Activated naive CD4-positive, alpha-beta T cell treated with anti-CD3 and anti-CD28 coated beads for 36 hours (primary cell): ENCODE results near the gene NOVA2. TPM values are rescaled to one million over a fixed set of nuclear protein-coding genes. Genes with fewer than 3 reads are reported as not detected.

Experiments used
- CTCF ChIA-PET: fragments of 350-600 bp; sonication (Branson Sonifier 250); formaldehyde crosslinking; loops from one replicate; lab custom pipeline; 2021; ENCODE audit warnings: antibody characterized with exemption; lab: Charles Lee
- DNase-seq: peaks from one replicate; pipeline ENCODE4 v3.0.0-alpha.2; 2020
- H3K27ac Mint-ChIP-seq: one replicate; pipeline ENCODE4 v1.8.0; 2021; ENCODE audit warnings: mild to moderate bottlenecking, mixed read lengths
- H3K27me3 Mint-ChIP-seq: one replicate; pipeline ENCODE4 v1.8.0; 2021; ENCODE audit warnings: low read depth, mixed read lengths
- H3K36me3 Mint-ChIP-seq: one replicate; pipeline ENCODE4 v1.8.0; 2021; ENCODE audit warnings: low read depth, mixed read lengths
- H3K4me1 Mint-ChIP-seq: one replicate; pipeline ENCODE4 v1.8.0; 2021; ENCODE audit warnings: low read depth, mixed read lengths
- H3K4me3 Mint-ChIP-seq: one replicate; pipeline ENCODE4 v1.8.0; 2021; ENCODE audit warnings: mild to moderate bottlenecking, moderate library complexity, mixed read lengths
- H3K9me3 Mint-ChIP-seq: one replicate; pipeline ENCODE4 v1.8.0; 2021; ENCODE audit warnings: mixed read lengths
- intact Hi-C: fragments of 100-400 bp; cut with micrococcal nuclease; formaldehyde crosslinking; loops from one replicate; pipeline ENCODE4 v1.15.1; 2023
- total RNA-seq, 2 experiments: library from RNA; stranded (reverse); gene quantifications; one replicate each; pipeline ENCODE4 v1.2.3, GENCODE V29; 2021

NOVA2 gene
- total RNA-seq, 2 experiments from 2014 or later = not detected

DNA sequence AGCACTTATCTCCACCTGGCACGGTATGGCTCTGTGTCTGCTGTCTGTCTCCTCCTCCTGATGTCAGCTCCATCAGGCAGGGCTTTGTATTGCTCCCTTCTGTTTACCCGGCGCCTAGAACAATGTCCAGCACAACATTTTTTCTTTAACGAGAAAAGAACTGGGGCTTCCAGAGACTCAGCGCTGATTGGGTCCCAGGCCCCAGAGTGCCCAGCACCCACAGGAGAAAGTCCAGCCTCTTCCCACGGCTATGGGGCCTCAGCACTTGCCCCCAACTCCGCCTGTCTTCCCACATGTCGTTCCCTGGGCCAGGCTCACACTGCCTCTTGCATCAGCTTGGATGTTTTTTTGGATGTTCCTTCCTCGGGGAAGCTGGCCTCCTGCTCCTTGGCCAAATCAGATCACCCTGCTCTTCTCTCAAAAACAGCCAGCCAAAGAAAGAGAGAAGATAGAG, 78.1 kb downstream of the NOVA2 start:
- no peaks in the 10 kb centered on the region for H3K27me3 Mint-ChIP-seq
- CTCF ChIA-PET = interaction anchor here (1.0 to 1.6 kb wide), 2 partner anchors 9 to 13 kb away, joined by 3 to 4 read pairs; partner anchors contain the start of gene IRF2BP1
- no peak for DNase-seq
- H3K4me3 Mint-ChIP-seq = no peak overlapping the region
- H3K9me3 Mint-ChIP-seq = no peaks in the 10 kb centered on the region
- no peak overlapping the region for H3K27ac Mint-ChIP-seq
- peaks cover 7% of the 10 kb centered on the region for H3K36me3 Mint-ChIP-seq
- H3K4me1 Mint-ChIP-seq = peaks cover 3% of the 10 kb centered on the region
- intact Hi-C loops = no loop called here

DNA sequence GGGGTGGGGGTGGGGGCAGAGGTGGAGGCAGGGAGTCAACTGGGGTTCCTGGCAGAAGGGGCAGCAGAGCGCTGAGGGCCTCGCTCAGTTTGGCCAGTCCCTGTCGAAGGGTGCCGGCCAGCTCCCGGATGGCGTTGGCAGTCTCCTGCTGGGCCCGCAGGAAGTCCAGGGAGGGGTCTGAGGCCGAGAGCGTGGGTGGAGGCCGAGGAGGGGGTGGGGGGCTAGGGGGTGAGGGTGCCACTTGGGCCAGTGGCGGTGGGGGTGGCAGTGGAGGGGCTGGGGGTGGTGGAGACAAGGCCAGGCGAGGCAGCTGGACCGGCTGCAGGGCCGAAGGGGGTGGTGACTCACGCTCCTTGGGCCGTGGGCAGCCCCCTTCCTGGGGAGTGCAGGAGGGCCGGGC, 82.8 kb downstream of the NOVA2 start:
- CTCF ChIA-PET = no interaction called here
- intact Hi-C loops = no loop called here
- Mint-ChIP-seq H3K27ac (no peak overlapping the region), H3K4me1 (peaks cover 6% of the 10 kb centered on the region), H3K9me3 (no peaks in the 10 kb centered on the region), H3K27me3 (no peaks in the 10 kb centered on the region), H3K36me3 (peaks cover 8% of the 10 kb centered on the region), H3K4me3 (no peak overlapping the region)
- DNase-seq = no peak

- H3K27ac Mint-ChIP-seq = no peak overlapping the region
Observed at GRCh38 chr19:45889210-45889885, 84.3 kb downstream of the NOVA2 start.

DNA sequence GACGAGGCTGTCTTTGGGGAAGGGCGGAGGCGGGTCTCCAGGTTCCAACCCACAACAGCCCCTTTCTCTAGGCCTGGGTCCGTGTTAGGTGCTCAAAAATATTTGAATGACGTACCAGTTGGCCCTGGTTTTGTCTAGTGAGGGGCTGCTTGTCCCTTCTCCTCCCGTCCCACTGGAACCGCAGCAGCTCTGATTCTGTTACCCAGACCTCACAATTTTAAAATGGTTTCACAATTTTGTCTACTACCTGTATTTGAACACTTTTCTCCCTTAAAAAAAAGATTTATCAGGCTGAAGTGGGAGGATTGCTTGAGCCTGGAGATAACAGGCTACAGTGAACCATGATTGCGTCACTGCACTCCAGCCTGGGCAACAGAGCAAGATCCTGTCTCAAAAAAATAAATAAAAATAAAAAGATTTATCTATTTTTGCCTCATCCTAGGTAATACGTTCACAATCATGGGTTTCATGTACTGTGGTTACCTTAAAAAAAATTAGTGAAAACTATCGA, 86.4 kb downstream of the NOVA2 start:
- peaks cover 9% of the 10 kb centered on the region for H3K36me3 Mint-ChIP-seq
- peak overlapping the region; percentile 95 for H3K27ac Mint-ChIP-seq
- H3K4me3 Mint-ChIP-seq = peak overlapping the region; percentile 94
- no peak for DNase-seq
- H3K4me1 Mint-ChIP-seq = peaks cover 21% of the 10 kb centered on the region
- no peaks in the 10 kb centered on the region for H3K27me3 Mint-ChIP-seq
- CTCF ChIA-PET = interaction anchor here (1.1 to 1.6 kb wide), 3 partner anchors 8 to 71 kb away, joined by 3 to 4 read pairs (median 4); partner anchors contain the start of gene MYPOP
- no peaks in the 10 kb centered on the region for H3K9me3 Mint-ChIP-seq
- intact Hi-C loops = loop anchor here (10.0 kb wide), 1 partner anchor 458 kb away; the partner anchor contains the start of gene PPP5C

More at GRCh38 chr19:45889210-45889885, 84.3 kb downstream of the NOVA2 start:
- Mint-ChIP-seq H3K4me1 (peaks cover 10% of the 10 kb centered on the region), H3K4me3 (no peak overlapping the region), H3K9me3 (no peaks in the 10 kb centered on the region), H3K27me3 (no peaks in the 10 kb centered on the region), H3K36me3 (peaks cover 5% of the 10 kb centered on the region)
- intact Hi-C loops = loop anchor here (10.0 kb wide), 1 partner anchor 455 kb away; the partner anchor contains the start of gene PPP5C
- CTCF ChIA-PET = no interaction called here
- DNase-seq = no peak

GRCh38 chr19:45886427-45887199, 87.1 kb downstream of the NOVA2 start:
- H3K36me3 Mint-ChIP-seq = peaks cover 9% of the 10 kb centered on the region
- no peaks in the 10 kb centered on the region for H3K27me3 Mint-ChIP-seq
- H3K27ac Mint-ChIP-seq = peak overlapping the region; percentile 95
- CTCF ChIA-PET = interaction anchor here (1.0 to 6.4 kb wide), 5 partner anchors 9 to 70 kb away, joined by 3 to 84 read pairs (median 4); partner anchors contain the start of genes FOXA3, MYPOP and SYMPK
- peak; percentile 98 for DNase-seq
- H3K9me3 Mint-ChIP-seq = no peaks in the 10 kb centered on the region
- H3K4me3 Mint-ChIP-seq = peak overlapping the region; percentile 94
- intact Hi-C loops = loop anchor here (1.0 to 10.0 kb wide), 10 partner anchors 16 to 458 kb away; partner anchors contain the start of genes CCDC61, FBXO46, MYPOP and PPP5C
- H3K4me1 Mint-ChIP-seq = peaks cover 25% of the 10 kb centered on the region

DNA sequence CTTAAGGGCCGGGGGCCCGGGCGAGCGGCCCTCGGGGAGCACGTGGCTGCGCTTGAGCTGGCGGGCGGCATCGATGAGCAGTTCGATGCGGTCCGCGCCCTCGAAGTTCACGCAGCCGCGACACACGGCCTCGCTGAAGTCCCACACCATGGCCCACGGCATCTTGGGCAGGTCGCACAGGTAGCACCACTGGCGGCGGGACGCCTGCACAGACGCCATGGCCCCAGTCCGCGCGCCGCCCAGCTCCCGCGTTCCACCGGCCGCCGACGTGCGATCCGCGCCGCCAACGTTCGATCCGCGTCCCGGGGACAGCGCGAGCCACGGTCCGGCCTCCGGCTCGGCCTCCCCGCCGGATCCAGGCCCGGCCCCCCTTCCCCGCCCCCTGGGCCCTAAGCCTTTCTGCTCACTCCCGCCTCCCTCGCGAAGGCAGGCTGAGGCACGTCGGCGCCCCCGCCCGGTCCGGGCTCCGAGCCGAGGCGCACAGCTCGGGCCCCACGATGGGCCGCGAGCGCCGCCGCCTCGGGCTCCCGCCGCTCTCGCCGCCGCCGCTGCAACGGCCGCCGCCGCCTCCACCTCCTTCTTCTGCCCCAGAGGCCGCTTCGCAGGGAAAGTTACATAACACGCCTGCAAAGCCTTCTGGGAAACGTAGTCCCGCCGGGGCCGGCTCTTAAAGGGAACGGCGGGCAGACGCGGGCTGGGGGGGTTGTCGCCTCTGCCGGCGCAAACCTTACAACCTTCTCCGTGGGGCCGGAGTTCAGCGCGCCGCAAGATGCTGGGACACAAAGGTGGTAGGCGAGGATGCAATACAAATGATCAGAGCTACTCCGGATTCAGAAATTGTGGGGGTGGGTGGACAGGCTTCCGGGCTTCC, 87.9 kb downstream of the NOVA2 start, which contains the start of gene IRF2BP1:
TSS of gene IRF2BP1 (minus strand) at position 586 of the 871 bp plus-strand sequence. CDS start at position 219, 367 bp downstream.
- Mint-ChIP-seq H3K4me3 (peak within 1 kb of the TSS; percentile 94), H3K9me3 (no peaks in the 10 kb centered on the region), H3K27me3 (no peaks in the 10 kb centered on the region), H3K36me3 (peaks cover 9% of the 10 kb centered on the region), H3K4me1 (peaks cover 32% of the 10 kb centered on the region), H3K27ac (peak within 1 kb of the TSS; percentile 95)
- CTCF ChIA-PET = interaction anchor here (1.0 to 6.4 kb wide), 6 partner anchors 10 to 69 kb away, joined by 3 to 84 read pairs (median 4); partner anchors contain the start of genes FOXA3, MYPOP and SYMPK
- intact Hi-C loops = loop anchor here (1.0 to 10.0 kb wide), 10 partner anchors 17 to 459 kb away; partner anchors contain the start of genes CCDC61, FBXO46, MYPOP and PPP5C
- DNase-seq = peak; percentile 94

GRCh38 chr19:45884682-45885555, 88.7 kb downstream of the NOVA2 start:
- intact Hi-C loops = loop anchor here (10.0 kb wide), 1 partner anchor 460 kb away; the partner anchor contains the start of gene PPP5C

DNA sequence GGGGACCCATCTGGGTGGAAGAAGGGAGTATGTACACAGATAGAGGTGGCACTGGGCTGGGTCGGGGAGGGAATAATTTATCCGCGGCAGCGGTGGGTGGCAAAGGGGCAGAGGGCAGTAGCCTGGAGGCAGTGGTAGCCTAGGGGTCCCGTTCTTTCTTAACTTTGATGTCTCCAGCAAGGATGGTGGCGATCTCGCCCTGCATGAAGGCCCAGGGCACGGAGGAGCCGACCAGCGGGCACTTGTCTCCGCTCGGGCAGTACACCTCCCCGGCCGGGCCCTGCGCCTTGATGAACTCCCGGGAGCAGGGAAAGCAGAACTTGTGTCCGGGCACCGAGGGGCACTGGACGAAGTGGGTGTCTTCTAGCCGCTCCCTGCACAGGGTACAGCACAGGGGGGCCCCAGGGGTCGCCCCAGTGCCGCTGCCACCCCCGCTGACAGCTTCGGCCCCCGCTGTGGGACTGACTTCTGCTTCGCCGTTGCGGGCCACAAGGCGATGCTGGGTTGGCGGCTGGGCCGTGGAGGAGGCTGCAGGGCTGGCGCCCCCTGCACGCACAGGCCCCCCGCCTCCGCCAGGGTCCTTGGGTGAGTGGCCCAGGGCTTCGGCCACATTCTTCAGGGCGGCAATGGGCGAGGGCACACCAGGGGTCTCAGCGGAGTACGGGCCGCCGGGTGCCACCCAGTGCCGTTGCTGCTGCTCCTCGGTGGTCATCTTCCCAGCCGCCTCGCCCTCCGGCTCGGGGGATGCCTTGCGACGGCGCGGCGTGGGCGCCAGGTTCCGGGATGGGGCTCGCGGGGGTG, 89.6 kb downstream of the NOVA2 start:
- peaks cover 32% of the 10 kb centered on the region for H3K4me1 Mint-ChIP-seq
- no peaks in the 10 kb centered on the region for H3K9me3 Mint-ChIP-seq
- intact Hi-C loops = loop anchor here (1.0 to 10.0 kb wide), 3 partner anchors 20 to 461 kb away; partner anchors contain the start of genes FOXA3 and PPP5C
- H3K27me3 Mint-ChIP-seq = peaks cover 3% of the 10 kb centered on the region
- CTCF ChIA-PET = interaction anchor here (1.1 to 6.4 kb wide), 4 partner anchors 10 to 68 kb away, joined by 5 to 84 read pairs (median 5); partner anchors contain the start of genes FOXA3 and SYMPK
- H3K36me3 Mint-ChIP-seq = peaks cover 6% of the 10 kb centered on the region
- H3K4me3 Mint-ChIP-seq = no peak overlapping the region
- no peak overlapping the region for H3K27ac Mint-ChIP-seq
- DNase-seq = no peak

More at GRCh38 chr19:45884682-45885555, 88.7 kb downstream of the NOVA2 start:
- Mint-ChIP-seq H3K27me3 (peaks cover 3% of the 10 kb centered on the region), H3K4me1 (peaks cover 32% of the 10 kb centered on the region), H3K4me3 (peak overlapping the region; percentile 65), H3K36me3 (peaks cover 6% of the 10 kb centered on the region), H3K9me3 (no peaks in the 10 kb centered on the region), H3K27ac (peak overlapping the region; percentile 18)
- CTCF ChIA-PET = interaction anchor here (0.7 to 6.4 kb wide), 4 partner anchors 16 to 68 kb away, joined by 3 to 84 read pairs (median 4); partner anchors contain the start of genes FOXA3 and SYMPK
- DNase-seq = peak; percentile 15
